ENCODE measurements around the gene TMEM165.

DNA sequence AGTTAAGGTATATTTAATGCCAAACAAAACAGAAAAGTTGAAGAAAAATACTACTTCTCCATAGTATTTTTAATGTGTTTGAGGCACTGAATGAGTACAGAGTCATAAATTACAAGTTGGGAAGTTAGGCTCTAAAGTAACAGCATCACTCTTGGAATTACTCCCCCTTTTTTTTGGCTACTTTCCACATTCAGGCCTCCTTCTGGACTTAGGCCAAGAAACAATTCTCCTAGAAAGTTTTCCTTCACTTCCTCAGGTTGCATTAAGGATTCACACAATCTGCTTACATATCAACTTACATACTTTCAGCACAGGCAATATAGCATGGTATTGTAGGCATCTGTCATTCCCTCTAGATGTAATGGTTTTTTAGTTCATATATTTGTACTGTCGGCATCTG lies 52.1 kb downstream of the TMEM165 start:
- TF ChIP-seq, protein P1, sequence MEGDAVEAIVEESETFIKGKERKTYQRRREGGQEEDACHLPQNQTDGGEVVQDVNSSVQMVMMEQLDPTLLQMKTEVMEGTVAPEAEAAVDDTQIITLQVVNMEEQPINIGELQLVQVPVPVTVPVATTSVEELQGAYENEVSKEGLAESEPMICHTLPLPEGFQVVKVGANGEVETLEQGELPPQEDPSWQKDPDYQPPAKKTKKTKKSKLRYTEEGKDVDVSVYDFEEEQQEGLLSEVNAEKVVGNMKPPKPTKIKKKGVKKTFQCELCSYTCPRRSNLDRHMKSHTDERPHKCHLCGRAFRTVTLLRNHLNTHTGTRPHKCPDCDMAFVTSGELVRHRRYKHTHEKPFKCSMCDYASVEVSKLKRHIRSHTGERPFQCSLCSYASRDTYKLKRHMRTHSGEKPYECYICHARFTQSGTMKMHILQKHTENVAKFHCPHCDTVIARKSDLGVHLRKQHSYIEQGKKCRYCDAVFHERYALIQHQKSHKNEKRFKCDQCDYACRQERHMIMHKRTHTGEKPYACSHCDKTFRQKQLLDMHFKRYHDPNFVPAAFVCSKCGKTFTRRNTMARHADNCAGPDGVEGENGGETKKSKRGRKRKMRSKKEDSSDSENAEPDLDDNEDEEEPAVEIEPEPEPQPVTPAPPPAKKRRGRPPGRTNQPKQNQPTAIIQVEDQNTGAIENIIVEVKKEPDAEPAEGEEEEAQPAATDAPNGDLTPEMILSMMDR (IDR thresholded peaks at IDR 0.05), result no peak
- TF ChIP-seq POLR2AphosphoS5 (IDR thresholded peaks at IDR 0.05), result no peak

All from transverse colon (tissue), 4 donors.